A673 (cell line): ENCODE results near the gene ZBTB25.

Experiments
- EZH2 ChIP-seq: fragments of 200-600 bp; sonication (generic); IDR thresholded peaks from 2 replicates; pipeline ENCODE4 v1.6.1; 2017; ENCODE audit warnings: borderline replicate concordance, low read depth, mild to moderate bottlenecking, mixed read lengths, antibody characterized with exemption, low read length; ENCODE audit not compliant: poor library complexity, severe bottlenecking
- TF ChIP-seq, protein P1 (sequence below): fragments of 300-800, 200-600 bp; sonication (generic); conservative IDR thresholded peaks from 2 replicates; pipeline ENCODE4 v1.5.1; 2017; ENCODE audit warnings: low read depth, mild to moderate bottlenecking, antibody characterized with exemption, low read length, moderate library complexity, mixed read lengths

DNA sequence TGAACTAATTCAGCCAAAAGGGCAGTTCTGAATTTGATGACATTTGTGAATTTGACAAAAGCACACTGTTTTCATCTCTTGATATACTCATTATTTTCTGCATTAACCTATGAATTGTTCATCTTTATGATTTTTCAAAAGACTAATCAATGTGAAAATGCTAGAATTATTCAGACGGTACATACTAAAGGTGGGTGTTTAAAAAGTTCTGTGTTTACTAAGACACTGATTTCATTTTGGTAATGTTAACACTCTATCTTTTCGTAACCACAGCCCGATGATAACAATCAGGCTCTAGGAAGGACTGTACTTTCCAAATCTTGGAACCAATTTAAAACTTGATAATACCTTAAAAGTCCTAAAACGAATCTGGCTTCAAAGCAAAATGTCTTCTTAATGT is 28.9 kb downstream of the ZBTB25 start:
- TF ChIP-seq, protein P1, sequence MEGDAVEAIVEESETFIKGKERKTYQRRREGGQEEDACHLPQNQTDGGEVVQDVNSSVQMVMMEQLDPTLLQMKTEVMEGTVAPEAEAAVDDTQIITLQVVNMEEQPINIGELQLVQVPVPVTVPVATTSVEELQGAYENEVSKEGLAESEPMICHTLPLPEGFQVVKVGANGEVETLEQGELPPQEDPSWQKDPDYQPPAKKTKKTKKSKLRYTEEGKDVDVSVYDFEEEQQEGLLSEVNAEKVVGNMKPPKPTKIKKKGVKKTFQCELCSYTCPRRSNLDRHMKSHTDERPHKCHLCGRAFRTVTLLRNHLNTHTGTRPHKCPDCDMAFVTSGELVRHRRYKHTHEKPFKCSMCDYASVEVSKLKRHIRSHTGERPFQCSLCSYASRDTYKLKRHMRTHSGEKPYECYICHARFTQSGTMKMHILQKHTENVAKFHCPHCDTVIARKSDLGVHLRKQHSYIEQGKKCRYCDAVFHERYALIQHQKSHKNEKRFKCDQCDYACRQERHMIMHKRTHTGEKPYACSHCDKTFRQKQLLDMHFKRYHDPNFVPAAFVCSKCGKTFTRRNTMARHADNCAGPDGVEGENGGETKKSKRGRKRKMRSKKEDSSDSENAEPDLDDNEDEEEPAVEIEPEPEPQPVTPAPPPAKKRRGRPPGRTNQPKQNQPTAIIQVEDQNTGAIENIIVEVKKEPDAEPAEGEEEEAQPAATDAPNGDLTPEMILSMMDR = no peak
- no peak for TF ChIP-seq EZH2
